HepG2 (cell line): ENCODE data around the gene TBC1D20. TPM values are rescaled to one million over a fixed set of nuclear protein-coding genes. Genes with fewer than 3 reads are reported as not detected.

Experiments
- CEBPB ChIP-seq: IDR thresholded peaks from 2 replicates; pipeline ENCODE4 v1.6.1; 2011; ENCODE audit warnings: low read depth, low read length, improper control_type of control experiment, borderline replicate concordance
- CHD4 ChIP-seq: fragments of 200-600 bp; sonication (generic); IDR thresholded peaks from 2 replicates; pipeline ENCODE4 v1.7.0; 2017; ENCODE audit warnings: mild to moderate bottlenecking, low read length, borderline replicate concordance
- EZH2 ChIP-seq: conservative IDR thresholded peaks from 2 replicates; pipeline ENCODE4 v1.6.1; 2012; ENCODE audit warnings: mild to moderate bottlenecking, low read depth, low read length, moderate library complexity
- FLYWCH1 ChIP-seq: sonication (generic); formaldehyde crosslinking; IDR thresholded peaks from 2 replicates; pipeline ENCODE4 v1.8.1; 2023; ENCODE audit warnings: mild to moderate bottlenecking, missing genetic modification reagents
- GABPB1 ChIP-seq: IDR thresholded peaks from 2 replicates; pipeline ENCODE4 v1.6.1; 2016; ENCODE audit warnings: mild to moderate bottlenecking, missing genetic modification reagents, moderate library complexity, missing compliant biosample characterization
- HOXA5 ChIP-seq: sonication (generic); formaldehyde crosslinking; IDR thresholded peaks from 2 replicates; pipeline ENCODE4 v1.4.0; 2020; ENCODE audit warnings: missing genetic modification reagents
- MED1 ChIP-seq: sonication (generic); formaldehyde crosslinking; IDR thresholded peaks from 2 replicates; pipeline ENCODE4 v1.4.0; 2020; ENCODE audit warnings: missing genetic modification reagents
- MIXL1 ChIP-seq: IDR thresholded peaks from 2 replicates; pipeline ENCODE4 v1.6.1; 2016
- NCOR1 ChIP-seq: fragments of 200-600 bp; sonication (generic); IDR thresholded peaks from 2 replicates; pipeline ENCODE4 v1.7.0; 2017; ENCODE audit warnings: antibody characterized with exemption, low read length, borderline replicate concordance
- NFE2L1 ChIP-seq: sonication (generic); formaldehyde crosslinking; IDR thresholded peaks from 2 replicates; pipeline ENCODE4 v1.4.0; 2020; ENCODE audit warnings: missing genetic modification reagents, mild to moderate bottlenecking, borderline replicate concordance
- POGZ ChIP-seq: sonication (generic); formaldehyde crosslinking; IDR thresholded peaks from 2 replicates; pipeline ENCODE4 v1.4.0; 2020; ENCODE audit warnings: mild to moderate bottlenecking, missing genetic modification reagents
- POLR2G ChIP-seq: fragments of 200-400 bp; formaldehyde crosslinking; IDR thresholded peaks from 2 replicates; pipeline ENCODE4 v1.6.1; 2018; ENCODE audit warnings: mild to moderate bottlenecking, low read depth, low read length, moderate library complexity
- REL ChIP-seq: sonication (generic); formaldehyde crosslinking; conservative IDR thresholded peaks from 2 replicates; pipeline ENCODE4 v1.8.0; 2022; ENCODE audit warnings: mild to moderate bottlenecking, missing genetic modification reagents, moderate library complexity
- RFX3 ChIP-seq: IDR thresholded peaks from 2 replicates; pipeline ENCODE4 v1.6.1; 2016; ENCODE audit warnings: missing biosample characterization, missing genetic modification reagents
- RFXANK ChIP-seq: IDR thresholded peaks from 2 replicates; pipeline ENCODE4 v1.6.1; 2016
- SOX13 ChIP-seq, 3 experiments: fragments of 450-650 bp in 1 of 3; sonication (generic) in 1 of 3; formaldehyde crosslinking in 1 of 3; IDR thresholded peaks in 2 of 3; conservative IDR thresholded peaks in 1 of 3; 2 replicates each; pipeline versions ENCODE4 v1.5.0 to v1.6.1; 2016 to 2020; ENCODE audit warnings: antibody characterized with exemption in 1 of 3, mild to moderate bottlenecking in 1 of 3, missing compliant biosample characterization in 1 of 3, missing genetic modification reagents in 1 of 3, moderate library complexity in 1 of 3
- TAF1 ChIP-seq: sonication (generic); formaldehyde crosslinking; IDR thresholded peaks from 2 replicates; pipeline ENCODE4 v1.4.0; 2020; ENCODE audit warnings: missing genetic modification reagents
- U2AF1 ChIP-seq: fragments of 200-400 bp; formaldehyde crosslinking; optimal IDR thresholded peaks from 2 replicates; pipeline ENCODE3; 2017; ENCODE audit warnings: mild to moderate bottlenecking, low read depth, low read length
- ZFP37 ChIP-seq: sonication (generic); formaldehyde crosslinking; IDR thresholded peaks from 2 replicates; pipeline ENCODE4 v1.4.0; 2020; ENCODE audit warnings: missing genetic modification reagents, borderline replicate concordance
- ZNF180 ChIP-seq: sonication (generic); formaldehyde crosslinking; IDR thresholded peaks from 2 replicates; pipeline ENCODE4 v1.4.0; 2020; ENCODE audit warnings: low read depth, missing genetic modification reagents, borderline replicate concordance
- ZNF234 ChIP-seq: sonication (generic); formaldehyde crosslinking; conservative IDR thresholded peaks from 2 replicates; pipeline ENCODE4 v1.5.1; 2020; ENCODE audit warnings: mild to moderate bottlenecking, missing genetic modification reagents
- ZNF333 ChIP-seq: sonication (generic); formaldehyde crosslinking; IDR thresholded peaks from 2 replicates; pipeline ENCODE4 v1.4.0; 2020; ENCODE audit warnings: mild to moderate bottlenecking, missing genetic modification reagents, borderline replicate concordance
- ZNF496 ChIP-seq: sonication (generic); formaldehyde crosslinking; IDR thresholded peaks from 2 replicates; pipeline ENCODE4 v1.8.1; 2023; ENCODE audit warnings: mild to moderate bottlenecking, moderate library complexity, missing genetic modification reagents; ENCODE audit not compliant: insufficient replicate concordance
- ZNF891 ChIP-seq: sonication (generic); formaldehyde crosslinking; IDR thresholded peaks from 2 replicates; pipeline ENCODE4 v1.5.0; 2020; ENCODE audit warnings: mild to moderate bottlenecking, missing genetic modification reagents
- polyA plus RNA-seq, 8 experiments: library from polyadenylated mRNA; depleted of rRNA in 3 of 8; stranded (reverse) in 7 of 8; unstranded in 1 of 8; fragments of >200 nt; fragmentation: Illumina TruSeq in 4 of 8; extraction: Trizol in 4 of 8; gene quantifications; 2 replicates each; pipeline versions ENCODE4 v1.2.1 to v1.2.3, GENCODE V29; 2011 to 2016; ENCODE audit warnings: low read depth in 4 of 8, missing spikeins in 1 of 8, mixed read lengths in 1 of 8; ENCODE audit not compliant: insufficient read depth in 1 of 8
- total RNA-seq, 5 experiments: library from RNA; depleted of rRNA; stranded (reverse); fragments of >200 nt; fragmentation: Illumina TruSeq; extraction: Trizol; gene quantifications; 2 replicates each; pipeline ENCODE4 v1.2.3, GENCODE V29; 2016; ENCODE audit warnings: low read depth in 1 of 5
- TF ChIP-seq, protein P1 (sequence below): sonication (generic); formaldehyde crosslinking; IDR thresholded peaks from 2 replicates; pipeline ENCODE4 v1.4.0; 2020; ENCODE audit warnings: missing genetic modification reagents
- TF ChIP-seq, protein P2 (sequence below): sonication (generic); formaldehyde crosslinking; IDR thresholded peaks from 2 replicates; pipeline ENCODE4 v1.4.0; 2020; ENCODE audit warnings: missing genetic modification reagents, borderline replicate concordance
- TF ChIP-seq, protein P3 (sequence below): sonication (generic); formaldehyde crosslinking; IDR thresholded peaks from 2 replicates; pipeline ENCODE4 v1.4.0; 2020; ENCODE audit warnings: missing genetic modification reagents

Gene TBC1D20
- total and polyA plus RNA-seq, 2 of the 13 experiments (the other 11 are each of a cell fraction or from before 2014, with no cell fraction given): 36.6 to 47.1 TPM

DNA sequence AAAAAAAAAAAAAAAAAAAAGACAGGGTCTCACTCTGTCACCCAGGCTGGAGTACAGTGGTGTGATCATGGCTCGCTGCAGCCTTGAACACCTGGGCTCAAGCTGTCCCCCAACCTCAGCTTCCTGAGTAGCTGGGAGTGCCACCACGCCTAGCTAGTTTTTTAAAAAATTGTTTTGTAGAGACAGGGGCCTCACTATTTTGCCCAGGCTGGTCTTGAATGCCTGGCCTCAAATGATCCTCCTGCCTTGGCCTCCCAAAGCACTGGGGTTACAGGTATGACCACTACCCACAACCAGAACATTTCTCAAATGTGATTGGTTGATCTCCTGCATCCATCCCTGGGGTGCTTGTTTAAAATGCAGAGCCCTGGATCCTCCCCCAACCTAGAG is 59.8 kb downstream of the TBC1D20 start (continued):
- no peak for TF ChIP-seq REL (CRISPR knock-in tag)
- TF ChIP-seq, protein P1, sequence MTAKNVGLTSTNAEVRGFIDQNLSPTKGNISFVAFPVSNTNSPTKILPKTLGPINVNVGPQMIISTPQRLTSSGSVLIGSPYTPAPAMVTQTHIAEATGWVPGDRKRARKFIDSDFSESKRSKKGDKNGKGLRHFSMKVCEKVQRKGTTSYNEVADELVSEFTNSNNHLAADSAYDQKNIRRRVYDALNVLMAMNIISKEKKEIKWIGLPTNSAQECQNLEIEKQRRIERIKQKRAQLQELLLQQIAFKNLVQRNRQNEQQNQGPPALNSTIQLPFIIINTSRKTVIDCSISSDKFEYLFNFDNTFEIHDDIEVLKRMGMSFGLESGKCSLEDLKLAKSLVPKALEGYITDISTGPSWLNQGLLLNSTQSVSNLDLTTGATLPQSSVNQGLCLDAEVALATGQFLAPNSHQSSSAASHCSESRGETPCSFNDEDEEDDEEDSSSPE (CRISPR knock-in tag): no peak
- TF ChIP-seq, protein P2, sequence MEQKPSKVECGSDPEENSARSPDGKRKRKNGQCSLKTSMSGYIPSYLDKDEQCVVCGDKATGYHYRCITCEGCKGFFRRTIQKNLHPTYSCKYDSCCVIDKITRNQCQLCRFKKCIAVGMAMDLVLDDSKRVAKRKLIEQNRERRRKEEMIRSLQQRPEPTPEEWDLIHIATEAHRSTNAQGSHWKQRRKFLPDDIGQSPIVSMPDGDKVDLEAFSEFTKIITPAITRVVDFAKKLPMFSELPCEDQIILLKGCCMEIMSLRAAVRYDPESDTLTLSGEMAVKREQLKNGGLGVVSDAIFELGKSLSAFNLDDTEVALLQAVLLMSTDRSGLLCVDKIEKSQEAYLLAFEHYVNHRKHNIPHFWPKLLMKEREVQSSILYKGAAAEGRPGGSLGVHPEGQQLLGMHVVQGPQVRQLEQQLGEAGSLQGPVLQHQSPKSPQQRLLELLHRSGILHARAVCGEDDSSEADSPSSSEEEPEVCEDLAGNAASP (CRISPR knock-in tag): 0 out of 2 replicates have a peak, but pooled peaks have one; percentile 44
- TF ChIP-seq RFXANK: no peak
- peak; percentile 62; the same call in 1 of the 2 replicates for TF ChIP-seq ZFP37
- TF ChIP-seq POGZ (CRISPR knock-in tag): no peak
- TF ChIP-seq ZNF333 (CRISPR knock-in tag): no peak
- TF ChIP-seq CEBPB: no peak
- no peak for TF ChIP-seq ZNF496 (CRISPR knock-in tag)
- TF ChIP-seq POLR2G: peak; percentile 62; the same call in 1 of the 2 replicates
- TF ChIP-seq SOX13 (IDR thresholded peaks at IDR 0.05): no peak
- TF ChIP-seq SOX13 (CRISPR knock-in tag; conservative IDR thresholded peaks at IDR 0.05 in 1 of 2, IDR thresholded peaks at IDR 0.05 in 1 of 2): no peak
- no peak for TF ChIP-seq MIXL1 (CRISPR knock-in tag)
- TF ChIP-seq ZNF891 (CRISPR knock-in tag): 0 out of 2 replicates have a peak, but pooled peaks have one; percentile 45
- TF ChIP-seq MED1 (CRISPR knock-in tag): no peak
- TF ChIP-seq ZNF234 (CRISPR knock-in tag): no peak
- TF ChIP-seq FLYWCH1: no peak
- no peak; the same call in 1 of the 2 replicates for TF ChIP-seq TAF1 (CRISPR knock-in tag)
- TF ChIP-seq CHD4: peak; percentile 9; the same call in 1 of the 2 replicates
- no peak for TF ChIP-seq NFE2L1
- TF ChIP-seq ZNF180 (CRISPR knock-in tag): no peak
- no peak for TF ChIP-seq HOXA5 (CRISPR knock-in tag)
- TF ChIP-seq RFX3 (CRISPR knock-in tag): no peak
- TF ChIP-seq EZH2: no peak
- TF ChIP-seq NCOR1: no peak
- no peak for TF ChIP-seq GABPB1 (CRISPR knock-in tag)
- TF ChIP-seq, protein P3, sequence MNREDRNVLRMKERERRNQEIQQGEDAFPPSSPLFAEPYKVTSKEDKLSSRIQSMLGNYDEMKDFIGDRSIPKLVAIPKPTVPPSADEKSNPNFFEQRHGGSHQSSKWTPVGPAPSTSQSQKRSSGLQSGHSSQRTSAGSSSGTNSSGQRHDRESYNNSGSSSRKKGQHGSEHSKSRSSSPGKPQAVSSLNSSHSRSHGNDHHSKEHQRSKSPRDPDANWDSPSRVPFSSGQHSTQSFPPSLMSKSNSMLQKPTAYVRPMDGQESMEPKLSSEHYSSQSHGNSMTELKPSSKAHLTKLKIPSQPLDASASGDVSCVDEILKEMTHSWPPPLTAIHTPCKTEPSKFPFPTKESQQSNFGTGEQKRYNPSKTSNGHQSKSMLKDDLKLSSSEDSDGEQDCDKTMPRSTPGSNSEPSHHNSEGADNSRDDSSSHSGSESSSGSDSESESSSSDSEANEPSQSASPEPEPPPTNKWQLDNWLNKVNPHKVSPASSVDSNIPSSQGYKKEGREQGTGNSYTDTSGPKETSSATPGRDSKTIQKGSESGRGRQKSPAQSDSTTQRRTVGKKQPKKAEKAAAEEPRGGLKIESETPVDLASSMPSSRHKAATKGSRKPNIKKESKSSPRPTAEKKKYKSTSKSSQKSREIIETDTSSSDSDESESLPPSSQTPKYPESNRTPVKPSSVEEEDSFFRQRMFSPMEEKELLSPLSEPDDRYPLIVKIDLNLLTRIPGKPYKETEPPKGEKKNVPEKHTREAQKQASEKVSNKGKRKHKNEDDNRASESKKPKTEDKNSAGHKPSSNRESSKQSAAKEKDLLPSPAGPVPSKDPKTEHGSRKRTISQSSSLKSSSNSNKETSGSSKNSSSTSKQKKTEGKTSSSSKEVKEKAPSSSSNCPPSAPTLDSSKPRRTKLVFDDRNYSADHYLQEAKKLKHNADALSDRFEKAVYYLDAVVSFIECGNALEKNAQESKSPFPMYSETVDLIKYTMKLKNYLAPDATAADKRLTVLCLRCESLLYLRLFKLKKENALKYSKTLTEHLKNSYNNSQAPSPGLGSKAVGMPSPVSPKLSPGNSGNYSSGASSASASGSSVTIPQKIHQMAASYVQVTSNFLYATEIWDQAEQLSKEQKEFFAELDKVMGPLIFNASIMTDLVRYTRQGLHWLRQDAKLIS (CRISPR knock-in tag): 0 out of 2 replicates have a peak, but pooled peaks have one; percentile 18
- TF ChIP-seq U2AF1: no peak
